ENCODE data around the gene PARD3.
"Not testable (repeated sequence)": the region's sequence is repeated elsewhere in the genome, so short reads cannot be mapped to it uniquely, and the experiment has no call there.

PARD3 gene

DNA sequence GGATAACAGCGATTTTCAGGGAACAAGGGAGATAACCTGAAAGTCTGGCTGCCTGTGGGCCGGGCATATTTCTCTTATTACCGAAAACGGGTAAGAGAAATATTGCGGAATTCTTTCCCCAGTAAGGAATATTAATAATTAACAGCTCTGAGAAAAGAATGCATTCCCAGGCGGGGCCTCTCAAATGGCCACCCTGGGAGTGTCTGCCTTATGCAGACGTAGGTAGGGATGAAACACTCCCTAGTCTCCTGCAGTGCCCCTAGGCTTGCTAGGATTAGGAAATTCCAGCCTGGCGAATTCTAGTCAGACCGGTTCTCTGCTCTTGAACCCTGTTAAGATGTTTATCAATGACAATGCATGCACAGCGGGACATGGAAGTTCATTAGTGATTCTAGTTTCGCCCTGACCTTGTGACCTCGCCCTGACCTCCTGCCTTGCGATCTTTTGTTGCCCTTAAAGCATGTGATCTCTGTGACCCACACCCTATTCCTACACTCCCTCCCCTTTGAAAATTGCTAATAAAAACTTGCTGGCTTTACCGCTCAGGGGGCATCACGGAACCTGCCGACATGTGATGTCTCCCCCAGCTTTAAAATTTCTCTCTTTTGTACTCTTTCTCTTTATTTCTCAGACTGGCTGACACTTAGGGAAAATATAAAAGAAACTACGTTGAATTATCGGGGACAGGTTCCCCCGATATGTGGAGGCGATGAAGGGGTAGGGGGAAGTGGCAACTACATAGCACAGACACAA is 387.8 kb downstream of the PARD3 start:
- not testable (repeated sequence) for DNase-seq (ENCODE audit: low read depth, low spot score)

DNA sequence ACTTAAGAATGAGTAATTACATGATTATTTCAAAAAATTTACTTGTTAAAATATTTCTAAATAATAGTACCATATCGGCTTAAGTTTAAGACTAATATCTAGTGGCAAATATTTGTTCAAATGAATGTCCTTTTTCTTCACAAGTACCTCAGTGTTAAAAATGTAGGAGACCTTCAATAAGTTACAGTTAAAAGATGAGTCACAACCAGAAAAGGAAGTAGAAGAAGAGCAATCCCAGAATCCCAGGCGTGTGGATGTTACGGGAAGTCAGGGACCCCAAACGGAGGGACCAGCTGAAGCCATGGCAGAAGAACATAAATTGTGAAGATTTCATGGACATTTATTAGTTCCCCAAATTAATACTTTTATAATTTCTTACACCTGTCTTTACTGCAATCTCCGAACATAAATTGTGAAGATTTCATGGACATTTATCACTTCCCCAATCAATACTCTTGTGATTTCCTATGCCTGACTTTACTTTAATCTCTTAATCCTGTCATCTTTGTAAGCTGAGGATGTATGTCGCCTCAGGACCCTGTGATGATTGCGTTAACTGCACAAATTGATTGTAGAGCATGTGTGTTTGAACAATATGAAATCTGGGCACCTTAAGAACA is 388.4 kb downstream of the PARD3 start:
- not testable (repeated sequence) for DNase-seq (ENCODE audit: low read depth, low spot score)

DNA sequence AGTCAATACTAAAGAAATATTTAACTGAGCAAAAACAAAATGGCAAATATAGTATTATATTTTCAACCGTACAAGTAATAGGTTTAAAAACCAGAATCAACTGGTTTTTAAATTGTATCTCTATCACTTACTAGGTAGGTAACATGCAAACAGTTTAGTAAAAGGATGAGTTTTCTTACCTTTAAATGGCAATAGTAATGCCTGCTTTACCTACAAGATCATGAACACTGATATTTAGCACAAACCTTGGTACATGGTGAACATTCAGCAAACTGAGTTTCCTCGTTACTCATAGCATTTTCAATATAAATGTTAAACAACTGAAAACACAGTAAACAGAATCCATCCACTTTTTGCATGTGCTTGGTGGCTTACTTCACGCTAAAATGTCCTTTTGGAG is 389.1 kb downstream of the PARD3 start:
- DNase-seq (ENCODE audit: low read depth, low spot score): no peak

DNA sequence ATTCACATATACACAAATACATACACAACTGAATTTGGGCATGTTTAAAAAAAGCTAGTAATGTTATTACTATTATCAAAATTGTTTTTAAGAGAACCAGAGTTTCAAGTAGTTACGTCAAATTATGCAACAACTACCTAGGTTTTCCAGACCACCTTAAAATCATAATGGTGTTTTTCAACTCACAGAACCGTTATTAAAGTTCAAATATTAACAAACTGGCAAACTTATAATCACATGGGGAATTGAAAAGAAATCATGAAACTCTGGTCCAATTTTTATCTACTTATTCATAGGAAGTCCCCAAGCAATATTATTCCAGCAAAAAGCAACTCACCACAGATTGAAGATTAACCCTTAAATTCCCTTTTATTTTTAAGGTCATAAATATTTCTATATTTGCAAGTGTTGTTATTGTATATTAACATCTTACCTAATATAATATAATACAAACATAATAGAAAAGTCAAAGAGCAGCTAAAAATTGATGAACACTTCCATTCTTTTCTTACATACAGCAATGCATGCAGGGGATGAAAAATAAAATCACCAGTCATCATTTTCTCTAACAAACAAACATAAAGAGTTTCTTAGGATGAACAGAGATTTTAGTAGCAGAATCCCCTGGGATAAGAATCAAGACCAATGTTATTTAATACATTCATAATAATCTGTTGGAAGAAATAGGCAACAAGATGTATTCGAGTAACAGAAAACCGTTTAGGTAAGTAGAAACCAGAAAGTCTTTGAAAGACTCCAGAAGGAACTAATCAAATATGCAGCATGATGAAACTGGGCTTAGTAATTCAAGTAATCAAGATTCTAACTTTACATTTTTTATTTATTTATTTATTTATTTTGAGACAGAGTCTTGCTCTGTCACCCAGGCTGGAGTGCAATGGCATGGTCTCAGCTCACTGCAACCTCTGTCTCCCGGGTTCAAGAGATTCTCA is 391.1 kb downstream of the PARD3 start:
- no peak for DNase-seq (ENCODE audit: low read depth, low spot score)

DNA sequence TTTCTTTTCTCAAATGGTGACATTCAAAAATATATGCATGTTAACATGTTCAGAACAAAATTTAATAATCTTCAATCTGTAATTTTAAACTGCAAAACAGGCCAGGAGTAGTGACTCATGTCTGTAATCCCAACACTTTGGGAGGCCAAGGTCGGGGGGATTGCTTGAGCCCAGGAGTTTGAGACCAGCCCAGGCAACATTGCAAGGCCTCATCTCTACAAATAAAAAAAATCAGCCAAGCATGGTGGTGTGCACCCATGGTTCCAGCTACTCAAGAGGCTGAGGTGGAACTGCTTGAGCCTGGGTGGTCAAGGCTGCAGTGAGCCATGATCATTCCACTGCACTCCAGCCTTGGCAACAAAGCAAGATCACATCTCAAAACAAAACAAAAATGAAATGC is 394.3 kb downstream of the PARD3 start:
- no peak for DNase-seq (ENCODE audit: low read depth, low spot score)

DNA sequence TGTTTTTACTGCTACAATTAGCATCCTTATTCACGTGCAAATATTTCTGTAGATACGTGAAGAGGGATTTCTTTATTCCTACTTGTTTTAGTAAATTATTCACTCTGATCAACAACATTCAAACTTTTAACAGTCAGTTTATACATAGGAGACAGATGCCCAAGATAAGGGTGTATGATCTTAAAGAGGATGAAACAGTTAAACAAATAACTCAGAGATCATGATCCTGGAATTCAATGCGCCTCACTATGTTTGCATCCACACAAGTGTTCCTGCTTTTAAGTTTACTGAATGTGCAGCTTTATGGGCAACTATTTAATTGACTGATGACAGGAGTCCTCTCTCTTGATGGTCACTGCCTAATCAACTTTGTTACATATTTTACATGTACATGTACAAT is 394.8 kb downstream of the PARD3 start:
- DNase-seq (ENCODE audit: low read depth, low spot score): no peak

DNA sequence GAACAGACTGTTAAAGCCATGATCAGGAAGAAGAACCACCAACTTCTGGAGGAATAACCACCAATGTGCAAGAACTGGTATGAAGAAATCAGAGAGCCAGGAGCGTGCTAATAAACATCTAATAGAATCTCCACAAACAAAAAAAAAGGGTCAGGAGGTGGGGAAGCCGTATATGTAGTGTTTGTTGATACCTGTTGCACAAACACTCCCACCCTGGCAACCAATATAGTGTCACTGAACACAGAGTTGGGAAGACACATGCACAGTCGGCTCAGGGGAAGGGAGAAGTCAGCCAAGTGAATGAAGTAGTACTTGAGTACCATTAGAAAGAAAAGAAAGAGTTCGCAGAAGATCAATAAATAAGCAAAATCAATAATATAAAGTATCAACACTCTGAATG is 400.1 kb downstream of the PARD3 start:
- no peak for DNase-seq (ENCODE audit: low read depth, low spot score)

DNA sequence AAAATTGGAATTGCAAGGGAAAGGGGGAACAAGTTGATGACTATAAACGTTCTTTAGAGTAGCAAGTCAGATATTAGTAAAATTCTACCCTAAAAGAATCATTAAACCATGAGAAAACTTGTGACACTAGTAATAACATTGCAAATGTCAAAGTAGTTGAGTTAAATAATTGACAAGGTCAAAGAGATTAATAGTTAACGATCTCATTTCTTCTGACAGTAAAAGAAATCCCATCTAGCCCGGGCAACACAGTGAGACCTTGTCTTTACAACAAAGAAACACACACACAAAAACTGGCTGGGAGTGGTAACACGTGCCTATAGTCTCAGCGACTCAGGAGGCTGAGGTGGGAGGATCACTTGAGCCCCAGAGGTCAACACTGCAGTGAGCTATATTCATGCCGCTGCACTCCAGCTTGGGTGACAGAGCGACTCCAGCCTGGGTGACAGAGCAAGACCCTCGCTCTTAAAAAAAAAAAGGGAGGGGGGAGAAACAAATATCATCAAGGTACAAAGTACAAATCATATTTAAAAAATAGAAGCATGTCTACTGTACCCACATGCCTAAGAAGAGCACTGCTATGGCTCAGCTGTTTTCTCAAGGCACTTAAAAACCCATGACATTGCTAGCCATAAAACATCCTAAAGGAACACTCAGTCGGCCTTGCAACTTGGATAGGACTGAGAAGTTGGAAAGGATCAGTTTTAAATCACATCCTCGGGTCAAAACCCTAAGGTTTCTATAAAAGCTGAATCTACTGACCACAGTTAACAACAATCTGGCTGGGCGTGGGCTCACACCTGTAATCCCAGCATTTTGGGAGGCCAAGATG is 401.1 kb downstream of the PARD3 start:
- no peak for DNase-seq (ENCODE audit: low read depth, low spot score)

DNA sequence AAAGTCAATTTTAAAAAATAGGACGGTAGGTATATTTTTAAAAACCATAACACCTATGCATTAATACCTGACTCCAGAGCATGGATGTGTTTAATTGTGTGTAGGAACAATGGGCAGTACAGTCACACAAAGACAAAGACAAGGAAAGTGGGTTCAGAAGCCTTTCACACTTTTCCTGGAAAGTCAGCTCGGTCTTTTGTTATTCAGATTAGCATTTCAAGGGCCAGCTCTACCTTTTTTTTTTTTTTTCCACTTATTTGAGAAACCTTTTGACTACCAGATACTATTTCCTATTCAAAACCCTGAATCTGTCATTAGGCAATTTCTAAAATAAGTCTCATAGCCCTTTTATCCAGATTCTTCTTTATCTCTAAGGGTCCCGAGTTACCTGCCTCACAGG is 401.9 kb downstream of the PARD3 start:
- DNase-seq (ENCODE audit: low read depth, low spot score): no peak

DNA sequence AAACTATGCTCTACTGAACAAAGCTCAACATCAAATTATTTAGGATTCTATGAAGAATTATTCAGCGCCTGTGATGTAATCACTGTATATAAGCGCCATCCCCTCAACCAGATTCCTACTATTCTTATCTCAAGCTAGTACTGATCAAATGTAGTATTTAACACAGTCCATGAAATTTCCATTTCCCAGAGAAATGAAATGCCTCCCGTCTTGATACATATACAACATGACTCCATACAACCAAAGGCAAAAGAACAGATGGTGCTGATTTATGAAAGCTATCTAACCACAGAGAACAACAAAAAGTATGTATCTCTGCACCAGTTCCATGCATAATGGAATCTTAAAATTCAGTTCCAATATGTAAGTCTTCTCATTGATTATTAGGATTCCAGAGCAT is 406.1 kb downstream of the PARD3 start:
- DNase-seq (ENCODE audit: low read depth, low spot score): no peak

DNA sequence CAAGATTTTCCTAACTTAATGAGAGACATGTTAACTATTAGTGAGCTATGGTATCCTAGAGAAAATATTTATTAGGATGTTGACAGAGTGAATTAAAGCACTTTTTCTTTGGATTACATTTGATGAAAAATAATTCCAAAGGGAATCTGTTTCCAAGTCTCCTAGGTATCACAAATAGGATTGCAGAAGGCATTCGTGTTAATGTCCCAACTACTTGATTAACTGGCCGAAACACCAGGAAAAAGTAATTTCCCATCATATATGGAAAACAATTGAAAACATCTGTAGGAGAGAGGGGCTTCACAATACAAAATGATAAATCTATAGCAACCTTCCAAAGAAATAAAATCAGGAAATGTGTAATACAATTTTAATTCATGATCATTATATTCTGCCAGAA is 406.7 kb downstream of the PARD3 start:
- DNase-seq (ENCODE audit: low read depth, low spot score): no peak

DNA sequence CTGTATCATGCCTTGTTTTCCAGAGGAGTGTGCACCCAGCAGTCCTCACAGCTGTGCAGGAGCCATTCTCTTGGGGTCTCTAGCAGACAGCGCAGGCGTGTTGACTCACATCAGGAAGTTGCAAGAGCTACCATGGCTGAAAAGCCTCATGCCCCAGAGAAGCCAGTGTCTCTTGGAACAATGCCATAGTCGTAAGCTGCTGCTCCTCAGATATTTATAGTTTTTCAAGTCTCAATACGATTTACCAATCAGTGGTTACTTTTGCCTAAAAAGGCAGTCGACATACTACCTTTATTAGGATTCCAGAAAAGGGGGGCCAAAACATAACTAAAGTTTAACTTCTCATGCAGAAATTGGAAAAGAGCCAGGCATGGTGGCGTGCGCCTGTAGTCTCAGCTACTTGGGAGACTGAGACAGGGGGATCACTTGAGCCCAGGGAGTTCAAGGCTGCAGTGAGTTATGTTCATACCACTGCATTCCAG is 407.7 kb downstream of the PARD3 start:
- peak; percentile 52 for DNase-seq (ENCODE audit: low read depth, low spot score)

DNA sequence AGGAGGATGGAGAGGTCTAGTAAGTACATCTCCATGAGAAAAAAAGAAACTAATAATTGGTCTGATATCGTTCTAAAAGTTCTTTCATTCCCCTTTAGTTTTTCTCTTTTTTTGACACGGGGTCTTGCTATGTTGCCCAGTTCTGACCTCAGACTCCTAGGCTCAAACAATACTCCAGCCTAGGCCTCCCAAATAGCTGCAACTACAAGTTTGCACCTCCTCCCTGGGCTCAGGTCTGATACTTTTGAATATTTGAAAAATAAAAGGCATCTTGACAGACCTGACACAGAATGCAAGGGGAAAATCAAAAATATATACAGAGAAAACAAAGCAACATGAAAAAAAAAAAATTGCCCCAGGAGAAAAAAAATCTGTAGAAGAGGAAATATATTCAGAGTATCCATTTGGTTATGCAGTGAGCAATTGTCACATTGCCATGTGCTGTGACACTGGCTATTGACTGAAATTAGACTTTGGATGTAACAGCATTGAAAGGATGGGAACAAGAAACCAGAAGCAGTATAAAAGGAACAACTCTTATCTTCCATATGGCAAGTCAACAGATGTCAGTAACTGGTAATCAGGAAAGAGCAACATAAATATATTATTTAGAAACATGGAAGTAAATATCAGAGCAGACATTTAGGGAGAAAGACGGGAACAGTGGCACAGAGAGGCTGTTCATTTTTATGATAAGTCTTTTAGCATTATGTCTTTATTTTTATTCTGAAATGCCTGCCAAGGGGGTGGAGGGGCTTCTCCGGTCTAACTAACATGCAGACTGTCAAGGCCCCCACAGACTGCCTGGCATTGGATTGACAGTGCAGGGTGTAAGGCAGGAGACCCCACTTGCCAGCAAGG is 408.4 kb downstream of the PARD3 start:
- no peak for DNase-seq (ENCODE audit: low read depth, low spot score)

DNA sequence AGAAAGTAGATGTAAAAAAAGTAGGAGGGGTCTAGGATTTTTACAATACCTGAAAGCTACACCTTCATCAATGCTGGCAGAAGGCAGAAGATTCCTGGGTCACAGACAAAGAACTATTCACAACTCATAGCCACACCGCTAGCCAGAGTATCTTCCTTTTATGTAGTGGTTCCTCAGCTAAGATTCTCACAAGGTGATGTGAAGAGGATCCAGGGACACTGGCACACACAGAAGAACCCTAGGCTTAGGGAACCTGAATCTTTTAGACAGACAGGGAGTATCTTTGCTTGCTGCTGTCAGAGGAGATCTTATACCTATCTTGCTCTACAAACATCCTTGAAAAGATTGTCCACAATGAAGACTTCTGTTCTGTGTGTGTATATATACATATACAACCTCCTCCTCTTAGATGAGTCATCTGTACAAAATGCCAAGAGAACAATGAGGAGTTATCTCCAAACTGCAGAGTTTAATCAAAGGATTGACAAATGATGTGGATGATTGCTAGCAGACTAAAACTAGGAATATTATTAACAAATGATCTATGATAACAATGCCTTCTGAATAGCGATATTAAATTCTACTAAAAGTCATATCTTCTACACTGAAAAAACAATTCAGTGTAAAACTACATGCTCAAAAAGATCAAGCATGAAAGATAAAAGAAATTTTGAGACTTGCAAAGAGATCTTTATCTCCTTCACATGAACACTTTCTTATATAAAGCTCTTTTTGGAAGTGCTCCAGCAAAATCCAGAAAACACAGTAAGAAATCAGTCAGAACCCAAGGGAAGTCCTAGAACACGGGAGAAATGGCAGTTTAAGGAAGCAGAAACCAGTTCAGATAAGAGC is 409.3 kb downstream of the PARD3 start:
- no peak for DNase-seq (ENCODE audit: low read depth, low spot score)

DNA sequence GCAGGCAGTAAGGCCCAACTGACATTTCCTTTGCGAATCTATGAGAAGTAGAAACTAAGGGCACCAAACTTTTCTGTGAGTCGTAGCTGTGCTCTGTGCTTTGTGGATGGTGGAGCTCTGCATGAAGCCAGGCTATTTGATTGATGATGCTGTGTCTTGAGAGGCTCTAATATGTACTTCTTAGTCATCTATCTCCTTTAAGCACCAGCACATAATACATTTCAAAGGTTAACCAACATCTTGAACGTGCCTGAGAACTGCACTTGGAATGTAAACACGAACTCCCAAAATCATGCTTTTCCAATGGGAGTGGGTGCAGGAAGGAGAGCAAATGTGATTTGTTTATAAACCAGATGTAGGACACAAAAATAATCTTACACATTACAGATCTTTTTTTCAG is 411.6 kb downstream of the PARD3 start:
- DNase-seq (ENCODE audit: low read depth, low spot score): no peak

DNA sequence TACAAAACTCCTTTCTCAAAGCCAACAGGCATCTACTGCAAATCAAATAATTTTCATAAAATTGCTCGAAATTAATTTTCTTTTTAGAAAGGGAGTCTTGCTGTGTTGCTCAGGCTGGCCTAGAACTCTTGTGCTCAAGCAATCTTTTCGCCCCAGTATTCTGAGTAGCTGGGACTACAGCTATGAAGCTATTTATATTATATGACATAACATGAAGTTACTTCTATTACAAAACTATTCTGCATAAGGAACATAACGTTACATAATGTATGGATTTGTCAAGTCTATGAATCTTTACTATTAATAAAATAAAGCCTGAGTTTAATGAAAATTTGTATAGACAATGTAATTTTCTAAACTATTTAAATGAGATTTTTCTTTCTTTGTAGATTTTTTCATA is 415.0 kb downstream of the PARD3 start:
- DNase-seq (ENCODE audit: low read depth, low spot score): no peak

DNA sequence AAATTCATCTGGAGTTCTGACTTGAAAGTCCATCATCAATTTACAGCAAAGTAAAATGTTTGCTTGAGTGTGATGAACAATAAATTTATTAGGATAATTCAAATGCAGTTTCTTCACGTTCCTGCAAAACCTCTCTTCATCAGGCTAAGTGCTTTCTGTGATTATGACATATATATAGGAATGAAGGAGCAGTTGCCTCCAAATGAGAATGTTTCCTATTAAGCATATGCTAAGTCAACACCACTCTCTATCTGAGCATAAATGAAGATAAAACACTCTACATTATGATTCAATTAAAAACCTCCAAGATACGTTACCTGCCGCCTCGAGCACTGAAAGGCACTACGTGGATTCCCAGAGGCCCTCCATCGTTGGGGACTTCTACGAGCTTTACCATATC is 416.1 kb downstream of the PARD3 start:
- no peak for DNase-seq (ENCODE audit: low read depth, low spot score)

DNA sequence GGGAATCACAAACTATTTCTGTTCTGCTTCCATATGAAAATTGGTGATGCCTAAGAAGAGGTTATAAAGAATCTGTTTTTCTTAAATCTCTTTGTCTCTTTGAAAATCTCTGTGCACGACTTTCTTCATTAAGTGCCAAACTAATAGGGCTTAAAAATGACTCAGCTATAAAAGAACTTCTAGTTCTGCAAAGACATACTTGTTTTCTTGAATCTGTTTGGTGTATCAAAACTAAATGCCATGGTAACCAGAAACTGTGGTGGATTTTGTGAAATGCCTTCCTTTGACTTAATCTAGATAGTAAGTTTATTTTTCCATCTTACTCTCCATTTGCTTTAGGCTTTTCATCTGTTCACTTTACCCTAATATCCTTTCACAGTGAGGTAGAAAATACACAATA is 417.8 kb downstream of the PARD3 start:
- no peak for DNase-seq (ENCODE audit: low read depth, low spot score)

DNA sequence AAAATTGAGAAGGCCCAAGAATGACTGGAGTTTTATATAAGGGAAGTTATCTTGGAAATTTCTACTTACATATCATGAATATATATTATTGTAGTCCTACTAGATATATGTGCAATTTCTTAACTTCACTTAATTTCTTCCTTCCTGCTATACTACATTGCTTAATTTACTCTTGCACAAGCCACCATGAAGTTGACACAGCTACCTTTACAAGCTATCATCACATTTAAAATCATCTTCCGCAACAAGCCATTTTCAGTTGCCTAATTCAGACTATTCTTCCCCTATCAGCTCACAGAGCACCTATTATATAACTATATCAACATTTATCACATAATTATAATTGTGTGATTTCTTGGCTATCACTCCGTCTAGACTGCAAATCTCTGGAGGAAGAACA is 418.4 kb downstream of the PARD3 start:
- DNase-seq (ENCODE audit: low read depth, low spot score): no peak
